D721Med (cell line): Measurements from ENCODE around the gene BAX.

Experiments
- DNase-seq: peaks from one replicate; pipeline ENCODE4 v3.0.0; 2011; ENCODE audit warnings: low spot score; ENCODE audit not compliant: insufficient read length
- FAIRE-seq: peaks from 2 replicates; lab custom pipeline; 2011; peaks lifted over from hg19 to GRCh38; lab: Jason Lieb, UNC
- TF ChIP-seq, protein P1 (sequence below): IDR thresholded peaks from 2 replicates; pipeline ENCODE4 v1.5.1; 2012; ENCODE audit warnings: mild to moderate bottlenecking, control low read depth; ENCODE audit not compliant: insufficient read depth; ENCODE audit errors: missing control alignments

Gene BAX

DNA sequence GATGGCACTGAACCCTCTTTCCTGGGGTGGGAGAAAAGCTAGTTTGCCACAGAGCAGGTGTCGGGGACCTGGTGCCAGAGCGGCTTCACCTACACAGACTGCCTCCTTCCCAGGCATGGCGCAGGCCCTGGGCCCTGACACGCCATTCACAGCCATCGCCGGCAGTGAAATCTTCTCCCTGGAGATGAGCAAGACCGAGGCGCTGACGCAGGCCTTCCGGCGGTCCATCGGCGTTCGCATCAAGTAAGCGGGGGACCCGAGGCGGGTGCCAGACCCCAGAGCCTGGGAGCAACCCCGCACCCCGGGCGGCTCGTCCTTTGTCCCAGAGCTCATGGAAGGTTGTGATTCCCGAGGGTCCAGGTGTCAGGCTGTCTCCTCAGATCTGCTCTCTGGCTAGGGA lies 52.2 kb downstream of the BAX start:
- FAIRE-seq (no peak), DNase-seq (no peak)
- TF ChIP-seq, protein P1, sequence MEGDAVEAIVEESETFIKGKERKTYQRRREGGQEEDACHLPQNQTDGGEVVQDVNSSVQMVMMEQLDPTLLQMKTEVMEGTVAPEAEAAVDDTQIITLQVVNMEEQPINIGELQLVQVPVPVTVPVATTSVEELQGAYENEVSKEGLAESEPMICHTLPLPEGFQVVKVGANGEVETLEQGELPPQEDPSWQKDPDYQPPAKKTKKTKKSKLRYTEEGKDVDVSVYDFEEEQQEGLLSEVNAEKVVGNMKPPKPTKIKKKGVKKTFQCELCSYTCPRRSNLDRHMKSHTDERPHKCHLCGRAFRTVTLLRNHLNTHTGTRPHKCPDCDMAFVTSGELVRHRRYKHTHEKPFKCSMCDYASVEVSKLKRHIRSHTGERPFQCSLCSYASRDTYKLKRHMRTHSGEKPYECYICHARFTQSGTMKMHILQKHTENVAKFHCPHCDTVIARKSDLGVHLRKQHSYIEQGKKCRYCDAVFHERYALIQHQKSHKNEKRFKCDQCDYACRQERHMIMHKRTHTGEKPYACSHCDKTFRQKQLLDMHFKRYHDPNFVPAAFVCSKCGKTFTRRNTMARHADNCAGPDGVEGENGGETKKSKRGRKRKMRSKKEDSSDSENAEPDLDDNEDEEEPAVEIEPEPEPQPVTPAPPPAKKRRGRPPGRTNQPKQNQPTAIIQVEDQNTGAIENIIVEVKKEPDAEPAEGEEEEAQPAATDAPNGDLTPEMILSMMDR = no peak

DNA sequence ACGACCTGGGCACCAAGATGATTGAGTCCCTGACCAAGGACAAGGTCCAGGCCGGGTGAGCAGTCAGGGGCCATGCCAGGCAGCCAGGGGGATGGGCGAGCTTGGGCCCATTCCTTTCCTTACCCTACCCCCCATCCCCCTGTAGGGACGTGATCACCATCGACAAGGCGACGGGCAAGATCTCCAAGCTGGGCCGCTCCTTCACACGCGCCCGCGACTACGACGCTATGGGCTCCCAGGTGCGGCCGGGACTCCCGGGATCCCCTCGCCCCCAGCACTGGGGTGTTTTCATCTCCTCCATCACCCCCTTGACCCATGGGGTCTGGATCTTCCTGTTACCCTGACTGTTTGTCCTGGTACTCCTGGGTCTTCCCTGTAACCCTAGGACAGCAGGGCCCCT lies 55.2 kb downstream of the BAX start:
- no peak for FAIRE-seq
- DNase-seq = no peak
- TF ChIP-seq, protein P1 = no peak

DNA sequence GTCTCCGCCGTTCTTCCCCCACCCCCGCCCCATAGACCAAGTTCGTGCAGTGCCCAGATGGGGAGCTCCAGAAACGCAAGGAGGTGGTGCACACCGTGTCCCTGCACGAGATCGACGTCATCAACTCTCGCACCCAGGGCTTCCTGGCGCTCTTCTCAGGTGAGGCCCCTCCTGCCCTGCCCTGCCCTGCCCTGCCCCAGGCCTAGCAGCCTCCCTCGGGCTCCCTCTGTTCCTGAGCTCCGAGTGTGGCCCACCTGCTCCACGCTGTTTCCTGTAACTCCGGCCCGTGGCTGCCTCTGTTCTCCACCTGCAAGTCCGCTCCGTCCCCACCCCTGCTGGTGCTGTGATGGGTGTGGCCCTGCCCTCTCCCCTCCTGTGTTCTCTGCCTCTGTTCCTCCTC lies 55.8 kb downstream of the BAX start:
- FAIRE-seq (no peak), DNase-seq (no peak)
- TF ChIP-seq, protein P1 = no peak

- DNase-seq = no peak
- TF ChIP-seq, protein P1 = no peak
- no peak for FAIRE-seq
Observed at GRCh38 chr19:49011194-49011593, 56.5 kb downstream of the BAX start.
